Measurements from ENCODE around the gene POLR3A.

POLR3A gene

DNA sequence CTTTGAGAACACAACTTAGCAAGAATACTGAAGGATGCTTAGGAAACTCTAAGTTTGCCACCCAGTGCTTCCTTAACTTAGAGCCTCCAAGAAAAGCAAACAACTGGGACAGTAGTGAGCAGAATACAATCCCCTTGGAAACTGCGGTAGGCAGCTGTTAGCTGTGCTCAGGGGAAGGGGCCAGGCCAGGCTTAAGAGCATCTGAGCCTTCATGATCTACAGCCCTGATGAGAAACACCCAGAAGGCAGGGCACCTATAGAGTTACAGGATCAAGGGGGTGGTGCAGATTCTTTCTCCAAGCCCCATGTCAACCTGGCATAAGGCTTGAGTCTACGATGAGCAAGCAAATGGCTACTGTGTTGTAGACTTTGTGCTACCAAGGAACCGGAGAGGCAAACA is 51.4 kb downstream of the POLR3A start:
- no peak for DNase-seq (ENCODE audit: low read depth in 2 of 2)

DNA sequence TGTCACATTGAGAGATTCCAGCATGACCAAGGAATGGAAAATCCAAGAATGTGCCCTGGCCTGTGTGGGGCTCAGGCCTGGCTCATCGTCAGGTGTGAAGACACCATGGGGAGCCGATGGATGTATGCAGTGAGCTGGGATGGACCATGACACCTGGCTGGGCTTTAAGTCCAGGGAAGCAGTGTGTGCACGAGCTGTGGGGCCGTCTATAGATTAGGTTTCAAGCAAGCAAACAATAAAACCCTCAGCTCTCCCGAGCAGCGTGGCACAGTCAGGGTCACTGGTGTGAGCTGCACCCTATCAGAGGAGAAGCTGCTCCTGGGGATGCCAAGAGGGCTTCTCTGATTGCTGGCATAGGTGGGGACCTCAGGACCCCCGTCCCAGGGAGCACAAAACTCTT is 52.3 kb downstream of the POLR3A start:
- DNase-seq (ENCODE audit: low read depth in 2 of 2): no peak

GRCh38 chr10:77975086-77975666 is 54.1 kb downstream of the POLR3A start:
- DNase-seq (ENCODE audit: low read depth in 2 of 2): no peak

DNA sequence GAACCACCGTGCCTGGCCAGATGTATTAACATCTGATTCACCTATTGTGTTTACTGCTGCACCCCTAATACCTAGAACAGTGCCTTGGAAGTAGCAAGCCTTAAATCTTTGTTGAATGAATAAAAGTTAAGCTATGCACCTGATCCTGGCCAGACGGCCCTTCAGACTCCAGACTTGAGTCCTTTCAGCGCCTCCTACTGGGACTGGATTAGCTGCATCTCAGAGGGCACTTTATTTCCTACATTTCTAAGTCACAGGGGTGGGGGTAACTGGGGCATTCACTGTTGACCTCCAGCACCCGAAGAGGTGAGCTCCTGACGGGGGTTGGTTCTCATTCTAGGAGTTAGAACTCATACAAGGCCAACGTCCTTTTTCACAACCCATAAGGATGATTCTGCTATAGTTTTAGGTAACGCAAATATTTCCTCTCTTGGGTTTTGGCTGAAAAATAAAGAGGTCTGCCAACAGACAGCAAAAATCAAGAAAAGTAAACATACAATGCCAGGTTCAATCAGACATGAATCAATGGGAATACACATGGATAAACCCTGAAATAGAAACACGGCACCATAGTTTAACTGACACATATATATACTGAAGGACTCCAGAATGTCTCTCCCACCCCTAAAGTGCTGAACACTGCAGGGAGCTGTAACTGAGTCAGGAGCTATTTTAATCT is 54.8 kb downstream of the POLR3A start:
- DNase-seq (ENCODE audit: low read depth in 2 of 2): no peak

DNA sequence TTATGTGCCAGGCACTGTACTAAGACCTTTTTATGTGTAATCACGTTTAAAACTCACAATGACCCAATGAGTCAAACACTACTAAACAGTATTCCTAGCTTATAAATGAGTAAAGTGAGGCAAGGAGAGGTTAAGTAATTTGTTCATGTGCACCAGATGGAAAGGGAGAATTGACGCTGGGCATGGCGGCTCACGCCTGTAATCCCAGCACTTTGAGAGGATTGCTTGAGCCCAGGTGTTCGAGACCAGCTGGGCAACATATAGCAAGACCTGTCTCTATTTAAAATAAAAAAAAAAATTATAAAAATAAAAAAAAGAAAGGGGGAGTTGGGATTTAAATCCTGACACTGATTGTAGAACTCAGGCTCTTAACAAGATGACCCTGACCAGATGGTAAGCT is 56.0 kb downstream of the POLR3A start:
- DNase-seq (ENCODE audit: low read depth in 2 of 2): no peak

DNA sequence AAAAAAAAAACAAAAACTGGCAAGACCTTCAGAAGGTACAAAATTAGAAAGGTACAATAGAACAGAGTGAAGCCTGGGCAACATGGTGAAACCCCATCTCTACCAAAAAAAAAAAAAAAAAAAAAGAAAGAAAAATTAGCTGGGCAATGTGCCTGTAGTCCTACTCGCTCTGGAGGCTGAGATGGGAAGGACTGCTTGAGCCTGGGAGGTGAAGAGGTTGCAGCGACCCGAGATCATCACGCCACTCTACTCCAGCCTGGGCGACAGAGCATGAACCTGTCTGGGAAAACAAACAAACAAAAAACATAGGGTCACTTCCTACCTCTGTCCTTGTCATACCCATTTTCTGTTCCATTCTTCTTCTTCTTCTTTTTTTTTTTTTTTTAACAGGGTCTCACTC is 57.2 kb downstream of the POLR3A start:
- DNase-seq (ENCODE audit: low read depth in 2 of 2): no peak

GRCh38 chr10:77971804-77972144 is 57.5 kb downstream of the POLR3A start:
- DNase-seq (ENCODE audit: low read depth in 2 of 2): no peak

DNA sequence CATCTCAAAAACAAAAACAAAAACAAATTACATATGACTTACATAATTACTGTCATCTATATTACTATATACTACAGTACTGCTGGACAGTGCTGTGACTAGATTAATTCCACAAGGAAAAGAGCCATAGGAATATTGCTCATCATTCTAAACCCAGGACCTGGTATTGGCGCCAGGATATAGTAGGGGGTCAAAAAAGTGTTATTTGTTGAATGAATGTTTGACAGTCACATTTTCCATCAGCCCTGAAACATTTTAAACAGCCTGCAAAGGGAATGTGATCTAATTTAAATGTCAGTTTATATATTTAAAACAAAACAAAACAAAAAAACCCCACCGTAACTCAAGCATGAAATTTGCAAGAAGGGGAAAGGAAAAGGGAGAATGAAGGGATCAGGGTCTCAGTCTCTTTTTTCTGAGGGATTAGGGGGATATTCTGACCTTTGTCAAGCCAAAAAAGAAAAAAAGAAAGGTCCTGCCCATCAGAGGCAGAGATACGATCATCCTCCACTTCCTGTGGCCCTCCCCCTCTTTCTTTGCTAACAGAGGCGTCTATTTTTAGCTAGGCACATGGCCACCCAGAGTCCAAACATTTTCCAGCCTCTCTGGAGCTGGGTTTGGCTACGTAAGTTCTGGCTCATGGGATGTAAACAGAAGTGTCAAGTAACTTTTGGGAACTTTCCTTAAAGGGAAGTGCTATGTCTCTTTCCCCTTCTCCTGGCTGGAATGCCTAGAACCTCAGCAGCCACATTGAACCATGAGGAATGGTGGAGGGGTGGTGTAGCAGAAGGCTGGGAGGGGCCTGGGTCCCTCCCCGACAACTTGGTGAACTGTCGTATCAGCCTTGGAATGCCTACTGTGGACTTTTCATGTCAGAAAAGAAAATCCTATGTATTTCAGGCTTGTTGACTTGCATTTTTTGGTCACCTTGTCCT is 58.2 kb downstream of the POLR3A start:
- DNase-seq (ENCODE audit: low read depth in 2 of 2): no peak

DNA sequence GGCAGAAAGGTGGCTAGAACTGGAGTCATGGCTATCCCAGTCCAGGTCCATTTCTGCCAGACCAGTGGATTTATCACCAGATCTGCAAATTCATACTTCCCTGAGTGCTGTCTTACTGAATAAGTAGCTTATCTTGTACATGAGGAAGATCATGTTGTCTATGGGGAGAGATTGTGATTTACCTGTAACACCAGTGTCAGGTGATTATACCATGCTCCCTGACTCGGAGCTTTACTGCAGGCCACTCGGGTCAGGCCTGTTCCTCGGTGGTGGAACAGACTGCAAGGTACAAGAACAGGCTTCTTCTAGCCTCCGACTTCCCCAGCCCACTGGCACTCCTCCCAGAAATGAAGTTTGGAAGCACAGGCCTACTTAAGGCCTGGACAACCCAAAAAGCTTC is 60.2 kb downstream of the POLR3A start:
- no peak for DNase-seq (ENCODE audit: low read depth in 2 of 2)

GRCh38 chr10:77967611-77968022 is 61.7 kb downstream of the POLR3A start:
- DNase-seq (ENCODE audit: low read depth in 2 of 2): no peak

- no peak for DNase-seq (ENCODE audit: low read depth in 2 of 2)
Observed at GRCh38 chr10:77965294-77965693, 64.0 kb downstream of the POLR3A start.

DNA sequence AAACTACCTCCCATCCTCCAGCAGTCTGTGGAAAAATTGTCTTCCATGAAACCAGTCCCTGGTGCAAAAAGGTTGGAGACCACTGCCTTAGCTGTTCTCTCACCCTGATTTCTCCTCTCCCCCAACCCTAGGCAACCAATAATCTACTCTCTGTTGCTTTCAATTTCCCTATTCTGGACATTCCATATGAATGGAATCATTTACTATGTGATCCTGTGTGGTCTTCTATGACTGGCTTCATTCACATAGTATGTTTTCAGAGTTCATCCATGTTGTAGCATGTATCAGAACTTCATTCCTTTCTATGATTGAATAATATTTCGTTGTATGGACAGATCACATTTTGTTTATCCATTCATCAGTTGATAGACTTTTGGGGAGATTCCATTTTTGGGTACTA is 64.5 kb downstream of the POLR3A start:
- no peak for DNase-seq (ENCODE audit: low read depth in 2 of 2)

DNA sequence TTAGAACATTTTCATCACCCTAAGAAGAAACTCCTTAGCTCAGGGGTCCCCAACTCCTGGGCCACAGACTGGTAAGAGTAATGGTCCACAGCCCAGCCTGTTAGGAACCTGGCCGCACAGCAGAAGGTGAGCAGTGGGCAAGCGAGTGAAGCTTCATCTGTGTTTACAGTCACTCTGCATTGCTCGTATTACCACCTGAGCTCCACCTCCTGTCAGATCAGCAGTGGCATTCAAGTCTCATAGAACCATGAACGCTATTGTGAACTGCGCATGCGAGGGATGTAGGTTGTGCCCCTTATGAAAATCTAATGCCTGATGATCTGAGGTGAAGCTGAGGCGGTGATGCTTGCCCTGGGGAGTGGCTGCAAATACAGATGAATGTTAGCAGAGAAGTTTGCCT is 65.4 kb downstream of the POLR3A start:
- DNase-seq (ENCODE audit: low read depth in 2 of 2): no peak

- DNase-seq (ENCODE audit: low read depth in 2 of 2): no peak
Observed at GRCh38 chr10:77962350-77963146, 66.8 kb downstream of the POLR3A start.

GRCh38 chr10:77961668-77962067 is 67.6 kb downstream of the POLR3A start:
- no peak for DNase-seq (ENCODE audit: low read depth in 2 of 2)

- DNase-seq (ENCODE audit: low read depth in 2 of 2): no peak
Observed at GRCh38 chr10:77960829-77961329, 68.4 kb downstream of the POLR3A start.

GRCh38 chr10:77959887-77960455 is 69.3 kb downstream of the POLR3A start:
- no peak for DNase-seq (ENCODE audit: low read depth in 2 of 2)

- no peak for DNase-seq (ENCODE audit: low read depth in 2 of 2)
Observed at GRCh38 chr10:77959384-77959783, 69.9 kb downstream of the POLR3A start.

- DNase-seq (ENCODE audit: low read depth in 2 of 2): no peak
Observed at GRCh38 chr10:77955136-77955535, 74.2 kb downstream of the POLR3A start.

GRCh38 chr10:77949167-77949566 is 80.1 kb downstream of the POLR3A start:
- no peak for DNase-seq (ENCODE audit: low read depth in 2 of 2)

- DNase-seq (ENCODE audit: low read depth in 2 of 2): no peak
Observed at GRCh38 chr10:77946084-77946483, 83.2 kb downstream of the POLR3A start.

DNA sequence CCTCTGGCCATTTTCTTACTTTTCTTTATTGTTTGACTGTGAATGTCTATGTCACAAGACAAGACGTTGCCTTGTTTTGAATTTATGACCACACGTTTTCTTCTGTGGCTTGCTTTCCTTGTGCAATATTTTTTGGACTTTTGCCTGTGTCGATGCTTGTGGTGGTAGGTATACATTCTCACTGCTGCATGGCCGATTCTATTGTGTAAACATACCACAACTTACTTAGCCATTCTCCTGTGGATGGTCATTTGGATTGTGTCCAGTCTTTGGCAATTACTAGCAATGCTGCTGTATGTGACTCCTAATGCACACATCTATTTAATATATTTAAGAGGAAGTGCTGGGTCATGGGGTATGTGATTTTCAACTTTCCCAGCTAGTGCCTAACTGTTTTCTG is 84.8 kb downstream of the POLR3A start:
- no peak for DNase-seq (ENCODE audit: low read depth in 2 of 2)
